Measurements from ENCODE around the gene CHST8.

The CHST8 gene

GRCh38 chr19:33772102-33772857, 150.5 kb downstream of the CHST8 start:
- H3K4me3 ChIP-seq (replicated peaks; ENCODE audit: insufficient read depth, low read length) = no peak overlapping the region
- no peaks in the 10 kb centered on the region for H3K27me3 ChIP-seq (ENCODE audit: insufficient read depth, poor library complexity, severe bottlenecking)
- no peak for DNase-seq (ENCODE audit: low read depth in 1 of 2, low spot score in 1 of 2)
- TF ChIP-seq GABPA (IDR thresholded peaks at IDR 0.05; ENCODE audit: low read depth) (no peak), POLR2AphosphoS5 (IDR thresholded peaks at IDR 0.05; ENCODE audit: low read depth) (no peak), REST (IDR thresholded peaks at IDR 0.05; ENCODE audit: insufficient replicate concordance, low read depth) (no peak), CTCF (IDR thresholded peaks at IDR 0.05; ENCODE audit: insufficient read depth, low read length) (no peak), SPI1 (IDR thresholded peaks at IDR 0.05; ENCODE audit: borderline replicate concordance, low read depth) (no peak)
- no peak overlapping the region for H3K27ac ChIP-seq (replicated peaks)

GRCh38 chr19:33772858-33773180, 151.1 kb downstream of the CHST8 start:
- H3K4me3 ChIP-seq (replicated peaks; ENCODE audit: insufficient read depth, low read length) = no peak overlapping the region
- H3K27me3 ChIP-seq (ENCODE audit: insufficient read depth, poor library complexity, severe bottlenecking) = no peaks in the 10 kb centered on the region
- no peak for DNase-seq (ENCODE audit: low read depth in 1 of 2, low spot score in 1 of 2)
- TF ChIP-seq REST (IDR thresholded peaks at IDR 0.05; ENCODE audit: insufficient replicate concordance, low read depth) (no peak), SPI1 (IDR thresholded peaks at IDR 0.05; ENCODE audit: borderline replicate concordance, low read depth) (no peak), GABPA (IDR thresholded peaks at IDR 0.05; ENCODE audit: low read depth) (no peak), CTCF (IDR thresholded peaks at IDR 0.05; ENCODE audit: insufficient read depth, low read length) (no peak), POLR2AphosphoS5 (IDR thresholded peaks at IDR 0.05; ENCODE audit: low read depth) (no peak)
- H3K27ac ChIP-seq (replicated peaks) = no peak overlapping the region

GRCh38 chr19:33773704-33774624, 152.2 kb downstream of the CHST8 start:
- TF ChIP-seq CTCF (IDR thresholded peaks at IDR 0.05; ENCODE audit: insufficient read depth, low read length) (no peak), POLR2AphosphoS5 (IDR thresholded peaks at IDR 0.05; ENCODE audit: low read depth) (no peak), GABPA (IDR thresholded peaks at IDR 0.05; ENCODE audit: low read depth) (no peak), REST (IDR thresholded peaks at IDR 0.05; ENCODE audit: insufficient replicate concordance, low read depth) (no peak), SPI1 (IDR thresholded peaks at IDR 0.05; ENCODE audit: borderline replicate concordance, low read depth) (no peak)
- no peak for DNase-seq (ENCODE audit: low read depth in 1 of 2, low spot score in 1 of 2)
- Histone ChIP-seq H3K27ac (replicated peaks) (no peak overlapping the region), H3K4me3 (replicated peaks; ENCODE audit: insufficient read depth, low read length) (no peak overlapping the region), H3K27me3 (ENCODE audit: insufficient read depth, poor library complexity, severe bottlenecking) (no peaks in the 10 kb centered on the region)

Data from HL-60 (cell line).